Stomach (tissue), 4 donors: ENCODE measurements around the gene DST.

Experiments used
- CTCF ChIP-seq, 7 experiments: fragments of 450-650 bp in 4 of 7; fragments of 200-600 bp in 3 of 7; sonication (generic) in 3 of 7; IDR thresholded peaks; one replicate each; pipeline ENCODE4 v1.5.1; 2016 to 2019; ENCODE audit warnings: antibody characterized with exemption in 7 of 7, control low read depth in 2 of 7, mild to moderate bottlenecking in 1 of 7
- EP300 ChIP-seq: sonication (generic); formaldehyde crosslinking; IDR thresholded peaks from one replicate; pipeline ENCODE4 v1.6.1; 2017; ENCODE audit warnings: antibody characterized with exemption
- POLR2A ChIP-seq, 4 donors: fragments of 450-650 bp; IDR thresholded peaks; one replicate each; pipeline ENCODE4 v1.6.1; 2016; ENCODE audit warnings: antibody characterized with exemption in 4 of 4, control low read depth in 2 of 4, mild to moderate bottlenecking in 1 of 4, moderate library complexity in 1 of 4

GRCh38 chr6:56685102-56685733, 42.5 kb upstream of the DST start:
- TF ChIP-seq EP300, result no peak
- no peak for TF ChIP-seq POLR2A (IDR thresholded peaks at IDR 0.05)
- TF ChIP-seq CTCF (IDR thresholded peaks at IDR 0.05), result no peak
